Measurements from ENCODE around the gene RSAD2.

Gene RSAD2

DNA sequence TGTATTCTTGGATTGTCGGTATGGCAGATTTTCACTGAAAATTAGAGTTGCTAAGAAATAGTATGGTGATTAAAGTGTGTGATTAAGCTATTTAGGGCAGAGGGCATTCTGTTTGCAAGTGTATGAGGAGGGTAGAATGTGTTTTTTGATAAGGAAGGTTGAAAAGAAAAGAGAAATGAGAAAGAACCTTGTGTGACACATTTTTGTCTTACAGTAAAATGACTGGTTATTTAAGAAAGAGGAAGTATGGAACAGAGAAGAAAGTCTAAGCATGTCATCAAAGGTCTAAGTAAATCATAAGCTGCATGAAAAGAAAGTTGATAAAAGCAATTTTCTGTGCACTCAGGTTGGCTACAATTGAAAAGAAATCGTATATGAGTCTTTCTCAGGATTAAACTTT, 5.2 kb upstream of the RSAD2 start:
- DNase-seq (ENCODE audit: extremely low spot score), result no peak
- POLR2A ChIA-PET, result no interaction called here
- CTCF ChIA-PET, result interaction anchor here (0.8 to 1.6 kb wide), 6 partner anchors 10 to 47 kb away, joined by 3 read pairs; no protein-coding TSS in a partner anchor
- TF ChIP-seq, protein P1, sequence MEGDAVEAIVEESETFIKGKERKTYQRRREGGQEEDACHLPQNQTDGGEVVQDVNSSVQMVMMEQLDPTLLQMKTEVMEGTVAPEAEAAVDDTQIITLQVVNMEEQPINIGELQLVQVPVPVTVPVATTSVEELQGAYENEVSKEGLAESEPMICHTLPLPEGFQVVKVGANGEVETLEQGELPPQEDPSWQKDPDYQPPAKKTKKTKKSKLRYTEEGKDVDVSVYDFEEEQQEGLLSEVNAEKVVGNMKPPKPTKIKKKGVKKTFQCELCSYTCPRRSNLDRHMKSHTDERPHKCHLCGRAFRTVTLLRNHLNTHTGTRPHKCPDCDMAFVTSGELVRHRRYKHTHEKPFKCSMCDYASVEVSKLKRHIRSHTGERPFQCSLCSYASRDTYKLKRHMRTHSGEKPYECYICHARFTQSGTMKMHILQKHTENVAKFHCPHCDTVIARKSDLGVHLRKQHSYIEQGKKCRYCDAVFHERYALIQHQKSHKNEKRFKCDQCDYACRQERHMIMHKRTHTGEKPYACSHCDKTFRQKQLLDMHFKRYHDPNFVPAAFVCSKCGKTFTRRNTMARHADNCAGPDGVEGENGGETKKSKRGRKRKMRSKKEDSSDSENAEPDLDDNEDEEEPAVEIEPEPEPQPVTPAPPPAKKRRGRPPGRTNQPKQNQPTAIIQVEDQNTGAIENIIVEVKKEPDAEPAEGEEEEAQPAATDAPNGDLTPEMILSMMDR (IDR thresholded peaks at IDR 0.05; ENCODE audit: control extremely low read depth, extremely low read depth, low read depth, missing control alignments), result no peak

DNA sequence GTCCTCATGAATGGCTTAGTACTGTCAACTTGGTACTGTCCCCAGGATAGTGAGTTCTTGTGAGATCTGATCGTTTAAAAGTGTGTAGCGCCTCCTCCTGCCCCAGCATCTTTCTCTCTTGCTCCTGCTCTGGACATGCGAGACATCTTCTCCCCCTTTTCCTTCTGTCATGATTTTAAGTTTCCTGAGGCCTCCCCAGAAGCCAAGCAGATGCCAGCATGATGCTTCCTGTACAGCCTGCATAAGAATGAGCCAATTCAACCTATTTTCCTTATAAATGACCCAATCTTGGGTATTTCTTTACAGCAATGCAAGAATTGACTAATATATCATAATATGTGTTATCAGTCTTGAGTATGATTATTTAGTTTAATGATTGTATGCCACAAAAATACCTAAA, 3.5 kb upstream of the RSAD2 start:
- DNase-seq (ENCODE audit: extremely low spot score), result no peak
- ChIA-PET CTCF (no interaction called here), POLR2A (no interaction called here)
- TF ChIP-seq, protein P1 (IDR thresholded peaks at IDR 0.05; ENCODE audit: control extremely low read depth, extremely low read depth, low read depth, missing control alignments), result no peak

DNA sequence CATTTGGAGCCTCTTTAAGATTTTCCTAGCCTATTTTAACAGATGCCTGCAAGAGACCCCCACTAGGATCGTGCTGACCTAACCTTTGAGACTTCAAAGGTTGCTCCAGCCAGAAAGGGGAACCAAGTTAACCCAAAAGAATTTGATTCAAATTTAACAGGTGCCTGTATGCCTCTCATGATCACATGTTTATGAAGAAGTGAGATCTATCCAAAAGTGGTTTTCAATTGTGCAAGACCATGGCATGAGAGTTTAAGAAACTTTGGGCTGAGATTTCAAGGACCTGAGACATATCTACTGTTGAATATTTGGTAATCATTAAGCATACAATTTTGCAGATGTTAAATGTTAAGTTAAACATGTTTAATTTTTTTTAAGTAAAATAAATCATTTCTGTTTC, 1.3 kb upstream of the RSAD2 start:
- ChIA-PET POLR2A (no interaction called here), CTCF (interaction anchor here (0.9 to 2.2 kb wide), 6 partner anchors 9 to 40 kb away, joined by 3 to 8 read pairs (median 4); no protein-coding TSS in a partner anchor)
- no peak for DNase-seq (ENCODE audit: extremely low spot score)
- TF ChIP-seq, protein P1 (IDR thresholded peaks at IDR 0.05; ENCODE audit: control extremely low read depth, extremely low read depth, low read depth, missing control alignments), result no peak

DNA sequence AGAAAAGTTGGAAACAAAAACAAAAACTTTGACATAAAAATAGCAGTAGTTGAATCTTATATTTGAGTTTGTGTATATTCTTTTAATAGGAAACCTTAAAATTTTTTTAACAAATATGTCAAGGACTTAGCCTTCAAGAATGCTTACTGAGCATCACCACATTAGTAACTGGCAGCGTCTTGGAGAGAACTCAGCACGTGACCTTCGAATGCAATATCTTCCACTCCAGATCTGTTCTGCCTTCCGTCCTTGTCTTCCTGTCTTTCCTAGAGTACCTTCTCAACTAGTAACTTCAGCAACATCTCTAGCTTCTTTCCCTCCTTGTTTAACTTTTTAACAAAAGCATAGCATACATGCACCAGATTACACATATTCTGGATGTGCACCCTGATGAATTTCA, 972 bp downstream of the RSAD2 start:
- ChIA-PET CTCF (interaction anchor here (0.7 to 1.2 kb wide), 2 partner anchors 9 to 53 kb away, joined by 3 read pairs; no protein-coding TSS in a partner anchor), POLR2A (no interaction called here)
- no peak for DNase-seq (ENCODE audit: extremely low spot score)
- TF ChIP-seq, protein P1 (IDR thresholded peaks at IDR 0.05; ENCODE audit: control extremely low read depth, extremely low read depth, low read depth, missing control alignments), result no peak

DNA sequence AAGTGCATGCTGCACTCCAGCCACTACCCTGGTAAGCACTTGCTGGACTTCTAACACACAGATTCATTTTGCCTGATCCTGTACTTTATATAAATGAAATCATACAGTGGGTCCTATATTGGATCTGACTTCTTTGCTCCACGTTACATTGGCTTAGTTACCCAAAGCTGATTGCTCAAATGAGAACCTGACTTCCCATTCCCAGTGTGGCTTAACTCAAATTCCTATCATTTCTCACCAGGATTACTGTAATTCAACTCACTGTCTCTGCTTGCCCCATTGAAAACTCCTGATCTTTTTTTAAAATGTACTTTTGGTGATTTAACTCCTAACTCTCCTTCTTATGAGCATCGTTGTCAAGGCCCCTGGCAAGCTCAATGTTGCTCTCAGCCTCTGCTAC, 1.4 kb downstream of the RSAD2 start:
- CTCF ChIA-PET, result interaction anchor here (0.7 kb wide), 1 partner anchor 10 kb away, joined by 3 read pairs; no protein-coding TSS in a partner anchor
- POLR2A ChIA-PET, result no interaction called here
- no peak for DNase-seq (ENCODE audit: extremely low spot score)
- TF ChIP-seq, protein P1 (IDR thresholded peaks at IDR 0.05; ENCODE audit: control extremely low read depth, extremely low read depth, low read depth, missing control alignments), result no peak

DNA sequence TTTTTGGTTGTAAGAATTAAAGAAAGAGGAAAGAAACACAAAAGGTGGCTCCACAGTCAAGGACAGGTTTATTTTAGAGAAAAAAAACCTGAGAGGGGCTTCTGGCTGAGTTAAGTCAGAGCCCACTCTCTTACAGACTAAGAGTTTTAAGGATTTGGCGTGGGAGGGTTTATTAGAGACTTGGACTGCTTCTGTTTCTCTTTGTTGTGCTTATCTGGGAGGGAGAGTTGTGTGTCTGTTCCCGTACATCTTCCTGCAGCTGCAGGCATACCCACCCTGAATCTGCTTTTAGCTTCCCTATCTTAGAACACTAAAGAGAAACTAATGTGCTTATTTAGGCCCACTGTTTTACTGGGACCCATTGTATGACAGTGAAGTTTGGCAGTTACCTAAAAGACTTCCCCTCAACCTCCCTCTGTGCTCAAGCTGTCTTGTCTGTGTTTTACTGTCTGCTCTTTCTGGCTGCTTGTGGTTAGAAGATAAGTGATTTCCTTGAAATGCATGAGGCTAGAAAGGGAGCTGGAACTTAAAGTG, 2.7 kb downstream of the RSAD2 start:
- ChIA-PET POLR2A (no interaction called here), CTCF (interaction anchor here (1.1 kb wide), 1 partner anchor 36 kb away, joined by 3 read pairs; no protein-coding TSS in a partner anchor)
- no peak for DNase-seq (ENCODE audit: extremely low spot score)
- TF ChIP-seq, protein P1 (IDR thresholded peaks at IDR 0.05; ENCODE audit: control extremely low read depth, extremely low read depth, low read depth, missing control alignments), result no peak

Data from GM10248 (cell line).